H1 (cell line): ENCODE results near the gene VEPH1. TPM values are rescaled to one million over a fixed set of nuclear protein-coding genes. Genes with fewer than 3 reads are reported as not detected.

ENCODE experiments used
- CTCF ChIA-PET: fragments of 300-600 bp; sonication (Branson Sonifier 250); formaldehyde crosslinking; loops from one replicate; lab custom pipeline; 2021; ENCODE audit not compliant: partially characterized antibody; lab: Charles Lee
- POLR2A ChIA-PET: fragments of 300-600 bp; sonication (Branson Sonifier 250); formaldehyde crosslinking; loops from one replicate; lab custom pipeline; 2021; ENCODE audit warnings: inconsistent platforms; ENCODE audit not compliant: partially characterized antibody; lab: Charles Lee
- DNase-seq, 2 experiments: peaks; one replicate each; pipeline versions ENCODE4 v3.0.0 to v3.0.0-alpha.2; 2010 to 2022; ENCODE audit warnings: low spot score in 2 of 2, low read depth in 1 of 2, mixed read lengths in 1 of 2
- FAIRE-seq: peaks from 2 replicates; lab custom pipeline; 2011; peaks lifted over from hg19 to GRCh38; lab: Jason Lieb, UNC
- H2AFZ ChIP-seq: 2 replicates; pipeline ENCODE4 v1.8.1; 2012; ENCODE audit warnings: low read length, inconsistent platforms
- H2AK5ac ChIP-seq: 2 replicates; pipeline ENCODE4 v1.6.1; 2013; ENCODE audit warnings: low read depth, low read length
- H2BK120ac ChIP-seq: replicated peaks from 2 replicates; pipeline ENCODE3; 2013; ENCODE audit warnings: low read depth, low read length, inconsistent platforms
- H2BK12ac ChIP-seq: 2 replicates; pipeline ENCODE4 v1.6.1; 2013; ENCODE audit warnings: low read depth, low read length
- H2BK15ac ChIP-seq: 2 replicates; pipeline ENCODE4 v1.6.1; 2013; ENCODE audit warnings: low read length
- H2BK20ac ChIP-seq: 2 replicates; pipeline ENCODE4 v1.6.1; 2013; ENCODE audit warnings: low read length
- H2BK5ac ChIP-seq: 2 replicates; pipeline ENCODE4 v1.6.1; 2013; ENCODE audit warnings: low read depth, low read length
- H3K14ac ChIP-seq: 2 replicates; pipeline ENCODE4 v1.6.1; 2013; ENCODE audit warnings: inconsistent platforms; ENCODE audit not compliant: insufficient read length
- H3K18ac ChIP-seq: 2 replicates; pipeline ENCODE4 v1.6.1; 2013; ENCODE audit warnings: low read length; ENCODE audit errors: extremely low read depth
- H3K23ac ChIP-seq: 2 replicates; pipeline ENCODE4 v1.6.1; 2013; ENCODE audit warnings: inconsistent platforms; ENCODE audit not compliant: insufficient read length
- H3K23me2 ChIP-seq: 2 replicates; pipeline ENCODE4 v1.6.1; 2013; ENCODE audit warnings: low read depth, low read length
- H3K27ac ChIP-seq: 2 replicates; pipeline ENCODE4 v1.6.1; 2011; ENCODE audit warnings: low read depth, low read length, inconsistent platforms
- H3K27me3 ChIP-seq, 4 experiments: replicated peaks in 1 of 4; 1 replicate in 1 of 4; 2 replicates in 3 of 4; pipeline versions ENCODE4 v1.6.1 to v1.8.1; 2011 to 2013; ENCODE audit warnings: low read length in 3 of 4, mild to moderate bottlenecking in 3 of 4, inconsistent platforms in 2 of 4, mixed read lengths in 2 of 4, moderate library complexity in 1 of 4; ENCODE audit not compliant: control insufficient read depth in 3 of 4, insufficient read depth in 3 of 4; ENCODE audit errors: extremely low read depth in 1 of 4
- H3K36me3 ChIP-seq, 4 experiments: 2 replicates each; pipeline versions ENCODE4 v1.6.1 to v1.8.1; 2011 to 2013; ENCODE audit warnings: mild to moderate bottlenecking in 4 of 4, low read length in 3 of 4, moderate library complexity in 2 of 4, control low read depth in 1 of 4, inconsistent platforms in 1 of 4; ENCODE audit not compliant: insufficient read depth in 4 of 4, control insufficient read depth in 2 of 4
- H3K4ac ChIP-seq: replicated peaks from 2 replicates; pipeline ENCODE3; 2013; ENCODE audit warnings: low read length, low read depth, mixed read lengths, inconsistent platforms; ENCODE audit not compliant: insufficient read length
- H3K4me1 ChIP-seq, 4 experiments: replicated peaks in 1 of 4; 1 replicate in 1 of 4; 2 replicates in 3 of 4; pipeline versions ENCODE4 v1.6.1 to v1.8.1; 2011 to 2013; ENCODE audit warnings: low read length in 3 of 4, inconsistent platforms in 2 of 4, mixed read lengths in 1 of 4; ENCODE audit not compliant: insufficient read depth in 4 of 4, control insufficient read depth in 3 of 4
- H3K4me2 ChIP-seq, 2 experiments: 2 replicates each; pipeline versions ENCODE4 v1.6.1 to v1.8.1; 2011 to 2013; ENCODE audit warnings: low read depth in 2 of 2, low read length in 2 of 2, control low read depth in 1 of 2, inconsistent platforms in 1 of 2, mild to moderate bottlenecking in 1 of 2; ENCODE audit not compliant: insufficient read depth in 1 of 2
- H3K4me3 ChIP-seq, 4 experiments: fragments of 200-600, 300-600 bp in 1 of 4; sonication (generic), shearing (Covaris generic), sonication (Bioruptor Twin) in 1 of 4; 2 replicates each; pipeline versions ENCODE4 v1.5.1 to v1.8.1; 2011 to 2016; ENCODE audit warnings: low read length in 4 of 4, low read depth in 3 of 4, control low read depth in 2 of 4, inconsistent platforms in 2 of 4, mild to moderate bottlenecking in 2 of 4, mixed read lengths in 1 of 4, moderate library complexity in 1 of 4; ENCODE audit not compliant: insufficient read depth in 2 of 4; ENCODE audit errors: extremely low read depth in 1 of 4
- H3K56ac ChIP-seq: replicated peaks from 2 replicates; pipeline ENCODE3; 2013; ENCODE audit warnings: low read depth, mild to moderate bottlenecking, mixed read lengths, low read length, inconsistent platforms; ENCODE audit not compliant: insufficient read length
- H3K79me1 ChIP-seq: 2 replicates; pipeline ENCODE4 v1.6.1; 2013; ENCODE audit warnings: low read depth, low read length, control low read depth
- H3K79me2 ChIP-seq, 2 experiments: 2 replicates each; pipeline versions ENCODE4 v1.6.1 to v1.8.1; 2012 to 2013; ENCODE audit warnings: low read length in 2 of 2, mild to moderate bottlenecking in 2 of 2, inconsistent platforms in 1 of 2; ENCODE audit not compliant: insufficient read depth in 2 of 2, control insufficient read depth in 1 of 2
- H3K9ac ChIP-seq, 4 experiments: replicated peaks in 1 of 4; 1 replicate in 1 of 4; 2 replicates in 3 of 4; pipeline versions ENCODE4 v1.6.1 to v1.8.1; 2011 to 2013; ENCODE audit warnings: low read depth in 3 of 4, low read length in 3 of 4, control low read depth in 2 of 4, mild to moderate bottlenecking in 2 of 4, moderate library complexity in 2 of 4, inconsistent platforms in 1 of 4; ENCODE audit errors: extremely low read depth in 1 of 4
- H3K9me3 ChIP-seq, 2 experiments: 2 replicates each; pipeline versions ENCODE4 v1.6.1 to v1.8.1; 2012 to 2013; ENCODE audit warnings: mild to moderate bottlenecking in 2 of 2, moderate library complexity in 2 of 2, control low read depth in 1 of 2, inconsistent platforms in 1 of 2, low read depth in 1 of 2, low read length in 1 of 2, mixed read lengths in 1 of 2; ENCODE audit not compliant: insufficient read depth in 2 of 2
- H4K20me1 ChIP-seq, 2 experiments: replicated peaks in 1 of 2; 2 replicates each; pipeline versions ENCODE3 to v1.8.1; 2011 to 2013; ENCODE audit warnings: inconsistent platforms in 2 of 2, low read length in 2 of 2, mild to moderate bottlenecking in 1 of 2; ENCODE audit not compliant: insufficient read depth in 2 of 2, control insufficient read depth in 1 of 2
- H4K5ac ChIP-seq: 2 replicates; pipeline ENCODE4 v1.6.1; 2013; ENCODE audit warnings: low read length, low read depth, mixed read lengths, inconsistent platforms; ENCODE audit not compliant: insufficient read length
- H4K8ac ChIP-seq: 2 replicates; pipeline ENCODE4 v1.8.0; 2013; ENCODE audit warnings: mild to moderate bottlenecking, moderate library complexity, low read length, inconsistent platforms; ENCODE audit not compliant: insufficient read depth; ENCODE audit errors: extremely low read depth
- H4K91ac ChIP-seq: replicated peaks from 2 replicates; pipeline ENCODE3; 2013; ENCODE audit warnings: low read length, mixed read lengths, inconsistent platforms; ENCODE audit not compliant: insufficient read length
- EZH2 ChIP-seq: fragments of 200-600 bp; sonication (generic); IDR thresholded peaks from 2 replicates; pipeline ENCODE4 v1.7.1; 2012; ENCODE audit warnings: low read depth, mild to moderate bottlenecking, moderate library complexity, low read length, inconsistent platforms; ENCODE audit not compliant: severe bottlenecking
- KDM1A ChIP-seq: fragments of 200-600, 300-600 bp; sonication (generic); IDR thresholded peaks from 2 replicates; pipeline ENCODE4 v1.7.1; 2016; ENCODE audit warnings: mild to moderate bottlenecking, low read length, borderline replicate concordance
- WGBS, 2 experiments: shearing (Covaris generic) in 1 of 2; methylation state at CpG; one replicate each; pipeline versions ENCODE4 v1.1.6 to v1.1.7; 2013 to 2015; ENCODE audit warnings: low lambda C conversion rate in 2 of 2, mixed read lengths in 2 of 2, inconsistent platforms in 1 of 2, low coverage in 1 of 2, missing lambda C conversion rate in 1 of 2; ENCODE audit not compliant: insufficient replicate concordance in 2 of 2, insufficient coverage in 1 of 2, insufficient read length in 1 of 2; ENCODE audit errors: extremely low coverage in 1 of 2, missing lambda C conversion rate in 1 of 2; 5-methylcytosine and 5-hydroxymethylcytosine counted together
- polyA plus RNA-seq, 7 experiments: library from polyadenylated mRNA; depleted of rRNA in 3 of 7; stranded (reverse) in 5 of 7; unstranded in 2 of 7; fragments of >200 nt in 5 of 7; fragments of 200-250 nt in 2 of 7; gene quantifications; 1 replicate in 5 of 7; 2 replicates in 1 of 7; 4 replicates in 1 of 7; pipeline versions ENCODE4 v1.2.1 to v1.2.3, GENCODE V29; 2011 to 2013; ENCODE audit warnings: missing spikeins in 2 of 7, mixed read lengths in 2 of 7
- total RNA-seq: library from RNA; stranded (reverse); fragmentation: NEBNext Ultra II Directional; extraction: Animal tissue kit (Norgen Biotek cat#: 25700); gene quantifications from 2 replicates; pipeline ENCODE4 v1.2.1, GENCODE V29; 2021

VEPH1 gene
- total and polyA plus RNA-seq, 2 of the 8 experiments (the other 6 are each of a cell fraction or from before 2014, with no cell fraction given), result 12.0 to 18.3 TPM

GRCh38 chr3:157518881-157519280, 15.7 kb upstream of the VEPH1 start:
- no peaks in the 10 kb centered on the region; a peak in 1 of 8 replicates for H3K36me3 ChIP-seq
- peaks cover 0 to 8% of the 10 kb centered on the region in 2 experiments; a peak in 1 of 4 replicates for H3K9me3 ChIP-seq
- no peak overlapping the region for H2AFZ ChIP-seq
- H2BK120ac ChIP-seq, result no peak overlapping the region
- no peak overlapping the region for H2BK12ac ChIP-seq
- DNase-seq (no peak), FAIRE-seq (no peak)
- TF ChIP-seq EZH2 (no peak), KDM1A (0 out of 2 replicates have a peak, but pooled peaks have one; percentile 54)
- no peak overlapping the region for H3K4ac ChIP-seq
- H4K20me1 ChIP-seq, result no peaks in the 10 kb centered on the region
- no peak overlapping the region for H3K18ac ChIP-seq
- H2BK5ac ChIP-seq, result no peak overlapping the region
- no peak overlapping the region for H3K9ac ChIP-seq
- H3K4me3 ChIP-seq, result no peak overlapping the region
- no peak overlapping the region for H3K56ac ChIP-seq
- no peak overlapping the region for H2AK5ac ChIP-seq
- H3K79me2 ChIP-seq, result no peaks in the 10 kb centered on the region
- POLR2A ChIA-PET, result no interaction called here
- no peak overlapping the region for H4K5ac ChIP-seq
- no peak overlapping the region for H3K27ac ChIP-seq
- no peak overlapping the region for H4K8ac ChIP-seq
- 85% methylated on average over 1 of the region's 1 CpG; no CpG with 5 or more reads in 1 of the 2 experiments for WGBS, 2 experiments
- no peak overlapping the region for H2BK20ac ChIP-seq
- no peak overlapping the region for H2BK15ac ChIP-seq
- no peaks in the 10 kb centered on the region for H3K79me1 ChIP-seq
- H3K14ac ChIP-seq, result no peak overlapping the region
- H3K23ac ChIP-seq, result no peak overlapping the region
- no peaks in the 10 kb centered on the region for H3K23me2 ChIP-seq
- H3K4me2 ChIP-seq, result no peak overlapping the region
- no peaks in the 10 kb centered on the region for H3K4me1 ChIP-seq
- CTCF ChIA-PET, result no interaction called here
- H3K27me3 ChIP-seq, result no peaks in the 10 kb centered on the region
- H4K91ac ChIP-seq, result no peak overlapping the region
